ENCODE data around the gene RYR3.
A peak's percentile ranks its signal among the peaks of the same experiment; 100 is the strongest.

The RYR3 gene

GRCh38 chr15:33644304-33644703, 333.5 kb downstream of the RYR3 start:
- DNase-seq (ENCODE audit: low read depth in 2 of 2) = no peak

DNA sequence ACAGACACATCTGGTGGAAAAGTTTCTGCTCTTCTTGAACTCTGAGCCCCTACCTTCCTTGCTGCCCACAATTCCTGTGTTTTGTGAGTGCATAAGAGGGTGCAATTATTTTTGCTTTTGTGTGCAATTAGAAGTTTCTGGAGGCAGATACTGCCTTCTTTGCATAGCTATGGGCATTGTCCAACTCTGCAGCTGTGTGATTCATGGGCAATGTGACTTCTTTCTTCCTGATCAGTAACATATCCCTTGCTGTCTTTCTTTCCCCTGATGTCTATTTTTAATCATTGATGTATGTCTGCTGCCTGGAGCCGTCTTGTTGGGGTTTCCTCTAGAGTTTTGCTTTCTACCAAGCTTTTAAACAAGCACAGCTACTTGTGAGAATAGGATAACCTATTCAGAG, 336.0 kb downstream of the RYR3 start:
- no peak for DNase-seq (ENCODE audit: low read depth in 2 of 2)

GRCh38 chr15:33649217-33649933, 338.6 kb downstream of the RYR3 start:
- DNase-seq (ENCODE audit: low read depth in 2 of 2) = no peak

DNA sequence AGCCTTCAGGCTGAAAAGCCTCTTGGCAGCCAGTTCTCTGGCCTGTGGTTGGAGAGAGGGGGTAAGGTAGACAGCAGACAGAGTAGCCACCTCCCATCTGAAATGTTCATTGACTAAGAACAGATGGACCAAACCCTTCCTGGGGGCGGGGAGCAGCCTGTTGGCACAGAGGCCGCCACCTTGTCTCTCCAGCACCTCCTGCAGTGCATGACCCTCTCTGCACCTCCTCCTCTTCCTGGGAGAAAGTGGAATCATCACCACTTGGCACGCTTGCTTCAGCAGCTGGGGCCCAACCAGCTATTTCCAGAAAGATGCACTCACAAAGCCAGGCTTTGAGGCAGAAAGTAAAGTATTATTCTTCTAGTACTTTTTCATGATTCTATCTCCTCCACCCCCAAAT, 344.1 kb downstream of the RYR3 start:
- DNase-seq (ENCODE audit: low read depth in 2 of 2) = no peak

DNA sequence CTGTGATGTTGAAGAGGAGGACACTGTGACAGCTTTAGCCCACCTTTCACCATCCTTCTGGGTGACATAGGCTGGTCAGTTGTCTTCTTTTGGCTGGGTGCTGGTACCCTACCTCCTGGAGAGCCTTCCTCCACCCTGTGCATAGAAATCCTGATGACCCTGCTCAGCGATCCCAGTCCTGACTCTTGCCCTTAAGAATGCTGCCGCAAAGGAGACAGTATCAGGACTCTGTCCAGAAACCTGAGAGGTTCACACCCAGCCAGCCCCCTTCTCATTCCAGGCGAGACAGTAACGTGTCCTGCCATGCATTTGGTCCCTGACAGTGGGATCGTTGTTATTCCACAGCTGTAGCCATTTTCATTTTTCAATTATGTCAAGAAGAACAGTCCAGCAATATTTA, 344.7 kb downstream of the RYR3 start:
- no peak for DNase-seq (ENCODE audit: low read depth in 2 of 2)

DNA sequence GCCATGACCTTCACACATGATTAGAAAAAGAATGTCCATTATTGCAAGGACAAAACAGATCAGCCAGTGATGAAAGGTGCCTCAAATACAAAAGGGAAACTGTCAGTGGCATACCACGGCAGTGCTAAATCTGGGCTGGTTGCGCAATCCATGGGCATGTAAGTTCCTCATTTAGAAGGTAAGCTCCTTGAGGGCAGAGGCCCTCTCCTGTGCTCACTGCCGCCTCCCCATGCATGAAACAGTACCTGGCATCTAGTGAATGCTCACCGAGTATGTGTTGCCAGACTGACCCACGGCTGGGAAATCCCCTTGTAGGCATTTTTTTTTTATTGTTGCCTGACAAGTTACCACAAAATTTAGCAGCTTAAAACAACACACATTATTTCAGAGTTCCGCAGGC, 345.4 kb downstream of the RYR3 start:
- DNase-seq (ENCODE audit: low read depth in 2 of 2) = no peak

GRCh38 chr15:33660151-33660550, 349.4 kb downstream of the RYR3 start:
- no peak for DNase-seq (ENCODE audit: low read depth in 2 of 2)

DNA sequence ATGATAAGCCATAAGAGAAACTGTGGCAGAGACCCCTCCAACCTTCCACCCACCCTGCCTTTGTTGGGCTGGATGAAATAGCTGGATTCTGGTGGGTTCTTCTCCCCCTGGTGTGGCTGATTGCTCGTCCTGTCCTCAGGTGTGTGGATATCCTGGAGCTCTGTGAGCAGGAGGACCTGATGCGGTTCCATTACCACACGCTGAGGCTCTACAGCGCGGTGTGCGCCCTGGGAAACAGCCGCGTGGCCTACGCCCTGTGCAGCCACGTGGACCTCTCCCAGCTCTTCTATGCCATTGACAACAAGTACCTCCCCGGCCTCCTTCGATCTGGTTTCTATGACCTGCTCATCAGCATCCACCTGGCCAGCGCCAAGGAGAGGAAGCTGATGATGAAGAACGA, 351.2 kb downstream of the RYR3 start:
- no peak for DNase-seq (ENCODE audit: low read depth in 2 of 2)

GRCh38 chr15:33664947-33665346, 354.2 kb downstream of the RYR3 start:
- no peak for DNase-seq (ENCODE audit: low read depth in 2 of 2)

DNA sequence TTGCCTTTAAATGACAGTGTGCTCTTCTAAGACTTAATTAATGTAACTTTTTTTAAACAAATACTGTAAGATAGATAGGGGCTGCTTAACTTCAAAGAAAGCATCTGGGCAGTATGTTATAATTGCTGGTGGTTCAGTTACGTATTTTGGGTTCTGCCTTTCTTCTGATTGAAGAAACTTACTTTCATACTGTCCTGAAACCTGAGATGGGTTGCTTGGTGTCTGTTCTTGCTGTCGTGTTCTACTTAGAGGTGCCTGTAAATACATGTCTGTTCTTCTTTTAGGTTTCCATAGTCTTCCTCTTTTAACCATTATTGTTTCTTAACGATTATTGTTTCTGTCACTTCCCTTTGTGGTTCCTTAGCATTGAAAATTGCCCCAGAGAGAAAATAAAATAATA, 359.8 kb downstream of the RYR3 start:
- DNase-seq (ENCODE audit: low read depth in 2 of 2) = no peak

GRCh38 chr15:33671456-33671855, 360.7 kb downstream of the RYR3 start:
- DNase-seq (ENCODE audit: low read depth in 2 of 2) = no peak

DNA sequence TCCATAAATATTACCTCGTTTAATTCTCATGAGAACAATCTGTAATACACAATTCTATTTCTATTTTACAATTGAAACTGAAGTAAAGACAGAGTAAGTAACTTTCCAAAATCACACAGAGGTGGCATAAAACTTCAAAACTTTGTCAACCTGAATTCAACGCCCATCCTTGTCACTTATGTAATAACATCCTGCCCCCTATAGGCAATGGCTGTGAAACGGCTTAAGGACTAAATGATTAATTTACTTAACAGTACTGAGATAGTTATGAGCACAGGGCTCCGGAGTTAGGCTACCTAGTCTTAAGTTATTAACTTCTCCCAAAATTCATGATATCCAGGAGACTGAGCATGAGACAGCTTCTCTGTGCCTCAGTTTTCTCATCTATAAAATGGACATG, 364.5 kb downstream of the RYR3 start:
- no peak for DNase-seq (ENCODE audit: low read depth in 2 of 2)

DNA sequence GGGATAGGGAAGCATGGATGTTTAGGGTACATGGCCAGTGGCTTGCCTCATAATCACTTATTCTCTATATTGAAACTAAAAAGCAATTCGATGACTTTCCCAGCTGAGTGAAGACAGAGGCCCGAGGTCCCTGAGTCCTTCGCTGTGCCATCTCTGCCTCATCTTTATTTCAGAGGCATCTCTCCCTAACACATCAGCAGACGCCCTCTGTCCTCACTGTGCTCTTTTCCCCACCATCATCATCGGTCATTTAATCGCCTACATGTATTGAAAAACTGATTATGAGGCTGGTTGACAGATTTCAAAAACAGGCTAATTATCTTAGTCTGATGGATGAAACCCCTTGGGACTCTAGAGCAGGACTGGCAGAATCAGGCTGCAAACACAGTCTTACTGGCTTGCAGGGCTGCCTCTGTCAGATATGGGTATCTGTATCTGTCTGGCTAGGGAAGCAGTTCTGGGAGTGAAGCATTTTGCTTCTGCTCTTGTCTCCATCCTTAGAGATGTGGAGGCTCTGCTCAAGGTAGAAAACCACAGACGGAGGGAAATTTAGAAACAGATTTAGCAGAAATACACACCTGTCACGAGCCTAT, 366.6 kb downstream of the RYR3 start:
- DNase-seq (ENCODE audit: low read depth in 2 of 2) = no peak

GRCh38 chr15:33678176-33678575, 367.4 kb downstream of the RYR3 start:
- no peak for DNase-seq (ENCODE audit: low read depth in 2 of 2)

GRCh38 chr15:33678602-33679001, 367.8 kb downstream of the RYR3 start:
- DNase-seq (ENCODE audit: low read depth in 2 of 2) = no peak

DNA sequence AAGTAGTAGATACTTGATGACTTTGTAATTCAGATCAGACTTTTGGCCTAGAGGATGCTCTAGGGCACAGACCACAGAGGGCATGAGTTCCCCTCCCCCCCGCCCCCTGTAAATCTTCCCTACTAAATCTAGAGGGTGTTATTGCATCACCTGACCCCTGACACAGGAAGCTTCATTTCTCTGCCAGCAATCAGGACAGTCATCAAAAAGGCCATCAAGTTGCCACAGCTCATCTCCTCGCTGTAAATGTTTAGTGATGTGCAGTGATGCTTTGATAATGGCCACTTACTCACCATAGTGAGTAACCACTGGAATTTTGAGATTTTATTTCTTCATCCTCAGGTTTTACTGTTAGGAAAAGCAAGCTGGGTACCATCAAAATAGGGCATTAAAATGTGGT, 368.3 kb downstream of the RYR3 start:
- no peak for DNase-seq (ENCODE audit: low read depth in 2 of 2)

GRCh38 chr15:33680336-33680735, 369.6 kb downstream of the RYR3 start:
- DNase-seq (ENCODE audit: low read depth in 2 of 2) = no peak

DNA sequence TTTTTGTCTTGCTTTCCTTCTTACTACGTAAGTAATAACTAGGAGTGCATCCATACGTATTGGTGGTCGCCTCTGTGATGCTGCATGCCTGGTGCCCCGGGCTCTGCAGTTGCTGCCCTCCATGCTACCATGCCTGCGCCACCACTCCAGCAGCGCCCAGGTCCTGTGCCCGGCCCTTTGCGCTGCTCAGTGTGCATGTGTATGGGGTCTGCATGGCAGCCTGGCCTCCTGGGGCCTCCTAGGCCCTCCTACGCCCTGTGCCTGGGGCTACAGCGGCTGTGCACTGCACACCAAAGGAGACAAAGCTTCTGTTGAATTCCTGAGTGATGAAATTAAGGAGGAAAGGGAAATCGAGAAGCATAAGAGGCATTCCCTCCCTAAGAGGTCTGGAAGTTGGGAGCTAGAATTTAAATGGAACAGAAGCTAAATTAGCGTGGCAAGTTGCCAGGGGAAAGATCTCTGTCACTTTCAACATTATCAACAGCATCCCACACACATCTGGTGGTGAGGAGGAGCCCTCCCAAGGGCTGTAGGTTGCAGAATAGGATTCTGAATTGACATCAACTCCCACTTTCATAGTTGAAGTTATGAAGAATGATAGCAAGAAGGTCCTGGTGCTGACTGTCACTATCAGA, 382.5 kb downstream of the RYR3 start:
- no peak for DNase-seq (ENCODE audit: low read depth in 2 of 2)

DNA sequence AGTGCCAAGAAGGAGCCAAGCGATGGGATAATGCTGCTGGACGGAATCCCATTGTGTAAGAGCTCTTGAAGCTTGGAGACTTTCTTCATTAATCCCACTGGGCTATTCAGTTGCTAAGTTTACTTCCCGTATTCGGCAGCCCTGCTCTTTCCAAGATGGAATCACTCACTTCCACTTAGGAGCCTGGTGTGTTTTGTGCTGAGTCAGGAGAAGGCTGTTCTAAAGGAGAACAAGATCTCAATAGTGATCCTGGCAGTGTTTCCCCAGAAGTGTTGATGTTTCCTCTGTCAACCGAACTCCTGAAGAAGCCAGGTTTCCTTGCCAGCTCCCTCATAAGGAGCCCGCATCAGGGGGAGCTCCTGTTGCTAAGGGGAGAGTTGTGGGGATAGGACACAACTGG, 387.4 kb downstream of the RYR3 start:
- no peak for DNase-seq (ENCODE audit: low read depth in 2 of 2)

GRCh38 chr15:33699145-33699544, 388.4 kb downstream of the RYR3 start:
- DNase-seq (ENCODE audit: low read depth in 2 of 2) = no peak

DNA sequence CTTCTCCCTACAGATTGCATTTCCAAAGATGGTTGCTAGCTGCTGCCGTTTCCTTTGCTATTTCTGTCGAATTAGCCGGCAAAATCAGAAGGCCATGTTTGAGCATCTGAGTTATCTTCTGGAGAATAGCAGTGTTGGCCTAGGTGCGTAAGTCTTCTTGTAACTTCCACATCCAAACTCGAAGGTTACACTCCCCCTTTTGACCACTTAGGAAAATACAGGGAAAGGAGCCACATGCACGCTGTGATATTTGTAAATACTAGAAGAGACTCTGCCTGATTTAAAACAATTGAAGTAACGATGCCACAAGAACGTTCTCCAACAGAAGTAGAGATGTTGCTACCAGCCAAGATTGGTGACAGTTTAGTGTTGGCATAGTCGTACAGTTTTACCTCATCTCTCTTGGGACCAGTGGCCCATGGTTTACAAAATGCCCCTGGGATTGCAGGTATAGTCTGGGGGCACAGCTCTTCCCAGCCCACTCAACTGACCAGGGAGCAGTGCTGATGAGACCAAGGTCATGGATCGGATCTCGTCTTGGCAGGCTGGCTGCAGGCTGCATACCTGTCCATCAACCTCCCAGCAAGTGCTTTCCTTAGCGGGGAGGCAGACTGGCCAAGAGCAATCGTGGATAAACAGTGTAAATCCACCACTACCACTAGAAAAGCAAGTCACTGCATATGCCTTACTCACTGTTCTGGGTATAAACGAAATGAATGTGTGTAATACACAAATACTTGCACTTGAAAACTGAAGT, 389.1 kb downstream of the RYR3 start:
- no peak for DNase-seq (ENCODE audit: low read depth in 2 of 2)

DNA sequence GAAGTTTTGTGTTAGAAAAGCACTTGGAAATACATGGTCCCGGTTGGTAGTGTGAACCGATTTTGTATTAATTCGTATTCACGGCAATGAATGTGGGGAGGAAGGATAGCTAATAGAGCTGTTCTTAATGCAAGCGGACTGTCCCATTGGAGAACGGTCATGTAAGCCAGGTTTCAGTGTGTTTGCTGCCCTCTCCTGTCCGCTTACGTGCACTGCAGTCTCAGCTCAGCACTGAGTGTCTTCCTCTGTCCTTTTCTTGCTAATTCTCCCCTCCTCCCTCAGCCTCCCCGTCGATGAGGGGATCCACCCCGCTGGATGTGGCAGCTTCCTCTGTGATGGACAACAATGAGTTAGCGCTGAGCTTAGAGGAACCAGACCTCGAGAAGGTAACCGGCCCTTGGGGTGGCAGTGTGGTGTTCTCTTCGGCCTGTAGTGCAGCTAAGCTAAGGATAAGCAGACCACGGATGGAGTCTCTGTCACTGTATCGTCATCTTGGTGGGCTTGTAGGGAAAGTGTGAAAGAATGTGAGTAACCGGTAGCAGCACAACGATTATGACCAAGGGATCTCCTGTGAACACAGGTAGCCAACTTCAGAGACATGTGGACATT, 390.0 kb downstream of the RYR3 start:
- peak; percentile 42 to 46 for DNase-seq (ENCODE audit: low read depth in 2 of 2)

All from stimulated activated CD4-positive, alpha-beta T cell treated with anti-CD3 and anti-CD28 coated beads, Interleukin-1b, Interleukin-23, amount 100 ng/mL, for 4 hours (primary cell).